Germinal center (tissue), 1 donor: ENCODE results near the gene IQCB1.
A peak's percentile ranks its signal among the peaks of the same experiment; 100 is the strongest.
"Not testable (repeated sequence)": the region's sequence is repeated elsewhere in the genome, so short reads cannot be mapped to it uniquely, and the experiment has no call there.

Source experiments
- DNase-seq: peaks from one replicate; pipeline ENCODE4 v3.0.0; 2012; ENCODE audit warnings: mixed read lengths, low spot score

Gene IQCB1

DNA sequence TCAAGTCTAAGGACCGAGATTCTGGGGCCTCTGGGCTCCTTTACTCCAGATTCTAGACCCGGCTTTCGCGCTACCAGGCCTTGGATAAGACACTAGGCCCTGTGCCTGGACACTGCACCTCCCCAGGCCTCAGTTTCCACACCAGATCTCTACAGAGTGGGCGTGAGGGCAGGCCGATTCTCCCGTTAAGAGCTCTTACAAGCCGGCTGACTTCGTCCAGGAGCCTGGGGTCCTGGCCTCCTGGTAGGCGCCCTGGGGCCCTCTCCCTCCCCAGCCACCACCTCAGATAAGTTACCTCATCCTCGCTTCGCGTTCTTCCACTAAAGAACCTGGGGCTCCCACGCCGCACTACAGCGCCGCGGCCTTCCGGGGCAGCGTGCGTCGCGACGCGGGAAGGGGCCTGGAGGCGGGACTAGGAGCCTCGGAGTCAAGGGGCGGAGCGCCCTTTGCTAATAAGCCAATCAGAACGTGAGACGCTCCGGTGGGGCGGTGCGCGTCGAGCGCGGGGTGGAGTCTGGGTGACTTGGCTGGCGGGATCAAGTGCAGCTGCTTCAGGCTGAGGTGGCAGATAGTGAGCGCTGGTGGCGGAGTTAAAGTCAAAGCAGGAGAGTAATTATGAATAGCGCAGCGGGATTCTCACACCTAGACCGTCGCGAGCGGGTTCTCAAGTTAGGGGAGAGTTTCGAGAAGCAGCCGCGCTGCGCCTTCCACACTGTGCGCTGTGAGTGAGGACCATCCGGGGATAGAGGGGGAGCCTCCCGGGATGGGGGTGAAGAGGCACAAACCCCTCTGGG, at the start of gene IQCB1, which contains the start of gene EAF2:
Gene IQCB1 (minus strand): TSS at position 390 of the 794 bp plus-strand sequence. CDS start 6,100 bp downstream, outside the sequence.
Gene EAF2 (plus strand): TSS at position 539 of the 794 bp plus-strand sequence. CDS start 77 bp downstream, at position 616.
- DNase-seq, result peak; percentile 100

- DNase-seq, result peak; percentile 8
Observed at GRCh38 chr3:121883507-121883906, 48.6 kb upstream of the IQCB1 start.

- DNase-seq, result no peak
Observed at GRCh38 chr3:121878411-121878810, 43.6 kb upstream of the IQCB1 start.

DNA sequence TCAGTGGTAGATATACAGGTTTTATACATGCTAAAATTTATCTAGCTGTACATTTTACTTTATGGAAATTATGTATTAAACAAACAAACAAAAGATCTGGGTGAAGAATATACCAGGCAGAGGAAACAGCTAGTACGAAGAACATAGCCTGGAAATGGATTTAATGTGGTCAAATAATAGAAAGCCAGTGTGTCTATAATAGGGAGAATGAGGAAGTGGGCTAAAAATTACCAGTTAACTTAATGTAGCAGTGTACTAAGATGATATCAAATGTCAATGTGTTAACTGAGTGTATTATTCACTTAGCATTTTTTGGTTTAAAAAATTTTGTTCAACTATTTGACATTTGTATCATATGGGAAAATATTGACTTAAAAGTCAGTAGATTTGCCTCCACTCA, 36.6 kb upstream of the IQCB1 start:
- DNase-seq, result peak; percentile 8

GRCh38 chr3:121870717-121871116, 35.9 kb upstream of the IQCB1 start:
- DNase-seq, result no peak

GRCh38 chr3:121869736-121870135, 34.9 kb upstream of the IQCB1 start:
- DNase-seq, result no peak

DNA sequence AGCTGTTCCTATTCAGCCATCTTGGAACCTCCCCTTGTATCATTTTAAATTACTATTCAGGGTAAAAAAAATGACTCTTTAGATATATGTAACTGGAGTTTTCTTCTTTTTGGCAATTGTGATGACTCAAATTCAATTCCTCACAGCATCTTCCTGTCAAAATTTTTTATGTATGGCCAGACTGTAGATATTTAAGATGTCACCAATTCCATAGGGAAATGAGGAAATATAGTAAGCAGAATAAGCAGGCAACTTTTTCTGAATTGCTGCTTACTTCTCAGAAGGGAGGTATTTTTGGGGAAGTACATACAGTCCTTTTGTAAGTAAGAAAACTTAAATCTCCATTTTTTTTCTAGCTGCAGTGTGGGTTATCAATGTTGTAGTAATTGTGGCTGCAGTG, 28.9 kb upstream of the IQCB1 start:
- DNase-seq, result no peak

- not testable (repeated sequence) for DNase-seq
Observed at GRCh38 chr3:121863247-121863646, 28.4 kb upstream of the IQCB1 start.

DNA sequence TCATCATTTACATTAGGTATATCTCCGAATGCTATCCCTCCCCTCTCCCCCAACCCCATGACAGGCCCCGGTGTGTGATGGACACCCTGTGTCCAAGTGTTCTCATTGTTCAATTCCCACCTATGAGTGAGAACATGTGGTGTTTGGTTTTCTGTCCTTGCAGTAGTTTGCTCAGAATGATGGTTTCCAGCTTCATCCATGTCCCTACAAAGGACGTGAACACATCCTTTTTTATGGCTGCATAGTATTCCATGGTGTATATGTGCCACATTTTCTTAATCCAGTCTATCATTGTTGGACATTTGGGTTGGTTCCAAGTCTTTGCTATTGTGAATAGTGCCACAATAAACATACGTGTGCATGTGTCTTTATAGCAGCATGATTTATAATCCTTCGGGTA, 22.9 kb upstream of the IQCB1 start:
- DNase-seq, result not testable (repeated sequence)

GRCh38 chr3:121855555-121855954, 20.7 kb upstream of the IQCB1 start:
- DNase-seq, result peak; percentile 5

DNA sequence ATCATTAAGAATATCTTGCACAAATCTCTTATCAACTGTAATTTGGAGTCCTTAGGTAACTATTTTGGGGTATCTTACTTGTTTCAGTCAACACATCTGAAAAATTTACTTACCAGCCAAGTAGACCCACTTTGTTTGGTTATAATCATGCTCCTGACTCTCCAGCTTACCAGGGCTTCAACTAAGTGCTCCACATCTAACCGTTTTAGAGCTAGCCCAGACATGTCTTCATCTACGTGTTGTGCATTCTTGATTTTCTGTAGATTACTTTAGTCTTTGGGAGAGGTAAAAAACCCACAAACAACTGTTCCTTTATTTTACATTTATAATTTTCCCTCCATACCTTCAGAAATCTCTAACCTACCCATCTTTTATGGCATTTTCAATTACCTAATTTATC, 17.4 kb upstream of the IQCB1 start:
- DNase-seq, result no peak

GRCh38 chr3:121844892-121845291, 10.0 kb upstream of the IQCB1 start:
- no peak for DNase-seq

GRCh38 chr3:121839962-121840361, 5.1 kb upstream of the IQCB1 start:
- no peak for DNase-seq

DNA sequence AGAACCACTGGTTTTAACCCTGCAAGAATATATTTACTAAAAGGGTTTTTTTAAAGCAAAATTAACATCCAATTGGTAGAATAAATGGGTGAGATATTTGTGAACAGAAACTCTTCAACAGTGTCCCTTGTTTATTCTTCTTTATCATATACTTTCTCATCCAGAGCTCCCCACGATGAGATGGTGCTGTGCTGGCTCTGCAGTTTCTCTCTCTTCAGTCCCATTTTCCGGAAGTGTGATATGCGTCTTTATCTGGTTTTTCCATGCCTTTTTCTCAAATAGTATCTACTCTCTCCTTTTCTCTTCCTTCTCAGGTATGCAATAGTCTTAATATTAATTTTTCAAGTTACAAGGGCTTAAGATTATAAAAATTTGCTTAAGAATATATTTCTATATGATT, 1.6 kb upstream of the IQCB1 start:
- no peak for DNase-seq

GRCh38 chr3:121836064-121836463, 1.2 kb upstream of the IQCB1 start:
- DNase-seq, result peak; percentile 23

DNA sequence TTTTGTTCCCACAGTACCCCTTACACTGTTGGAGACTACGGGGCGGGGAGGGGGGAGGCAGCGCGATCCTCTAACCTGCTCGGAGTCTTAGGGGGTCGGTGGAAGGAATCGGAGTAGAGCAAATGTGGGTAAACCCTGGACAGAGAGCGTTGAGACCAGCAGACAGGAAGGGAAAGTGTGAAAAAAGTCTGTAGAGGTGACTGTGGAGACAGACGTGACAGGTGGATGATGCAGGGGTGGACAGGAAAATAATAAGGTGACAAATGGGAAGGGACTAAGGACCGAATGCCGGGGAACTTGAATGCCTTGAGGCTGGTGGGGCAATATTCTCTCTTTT, 573 bp upstream of the IQCB1 start:
- DNase-seq, result no peak

DNA sequence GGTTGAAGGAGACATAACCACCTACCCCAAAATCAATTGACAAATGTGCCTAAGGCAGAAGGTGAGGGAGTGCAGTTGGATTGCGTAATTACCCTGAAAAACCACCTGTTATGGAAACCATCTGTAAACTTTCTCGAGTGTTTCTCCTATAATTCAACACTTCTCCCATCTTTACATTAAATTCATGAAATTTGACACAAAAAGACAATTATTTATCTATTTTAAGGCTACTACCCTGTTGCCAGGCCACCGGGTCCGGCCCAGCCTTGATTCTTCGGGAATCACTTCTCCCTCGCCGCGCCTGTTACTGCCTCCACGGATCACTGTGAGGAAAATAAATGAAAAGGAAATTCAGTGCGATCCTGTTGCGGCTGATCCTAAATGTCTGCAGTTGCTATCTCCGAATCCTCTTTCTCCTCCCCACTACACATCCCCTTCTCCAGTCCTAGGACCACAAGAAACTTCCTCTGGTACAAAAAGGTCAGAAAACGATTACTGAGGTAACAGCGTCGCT, 646 bp downstream of the IQCB1 start:
- DNase-seq, result peak; percentile 23

GRCh38 chr3:121822973-121823372, 11.9 kb downstream of the IQCB1 start:
- no peak for DNase-seq

GRCh38 chr3:121821421-121822199, 13.2 kb downstream of the IQCB1 start:
- DNase-seq, result no peak

DNA sequence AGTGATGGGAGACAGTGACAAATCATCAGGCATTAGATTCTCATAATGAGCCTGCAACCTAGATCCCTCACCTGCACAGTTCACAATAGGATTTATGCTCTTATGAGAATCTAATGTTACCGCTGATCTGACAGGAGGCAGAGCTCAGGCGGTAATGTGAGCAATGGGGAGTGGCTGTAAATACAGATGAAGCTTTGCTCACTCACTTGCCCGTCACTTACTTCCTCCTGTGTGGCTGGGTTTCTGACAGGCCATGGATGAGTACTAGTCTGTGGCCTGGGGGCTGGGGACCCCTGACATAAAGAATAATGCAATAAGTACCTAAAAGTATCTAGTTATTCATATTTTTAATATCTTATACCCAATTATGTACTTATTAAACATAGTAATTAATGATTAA, 15.6 kb downstream of the IQCB1 start:
- DNase-seq, result no peak

DNA sequence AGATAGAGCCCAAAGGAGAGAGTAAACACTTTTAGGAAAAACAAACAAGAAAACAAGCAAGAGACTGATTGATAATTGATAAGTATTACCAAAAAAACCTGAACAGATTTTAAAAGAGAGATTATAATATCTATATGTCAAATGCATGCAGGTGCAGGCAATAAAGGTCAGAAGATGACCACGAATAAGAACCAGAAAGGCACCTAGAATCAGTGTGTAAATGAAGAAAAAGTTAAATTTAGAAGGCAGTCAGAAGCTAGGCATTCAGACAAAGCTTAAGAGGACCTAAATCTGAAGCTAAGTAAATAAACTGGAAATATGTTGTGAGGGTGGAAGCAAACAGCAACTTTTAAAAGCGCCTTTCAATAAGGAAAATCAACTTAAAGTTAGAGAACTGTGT, 16.3 kb downstream of the IQCB1 start:
- DNase-seq, result no peak

- no peak for DNase-seq
Observed at GRCh38 chr3:121817753-121818152, 17.1 kb downstream of the IQCB1 start.

DNA sequence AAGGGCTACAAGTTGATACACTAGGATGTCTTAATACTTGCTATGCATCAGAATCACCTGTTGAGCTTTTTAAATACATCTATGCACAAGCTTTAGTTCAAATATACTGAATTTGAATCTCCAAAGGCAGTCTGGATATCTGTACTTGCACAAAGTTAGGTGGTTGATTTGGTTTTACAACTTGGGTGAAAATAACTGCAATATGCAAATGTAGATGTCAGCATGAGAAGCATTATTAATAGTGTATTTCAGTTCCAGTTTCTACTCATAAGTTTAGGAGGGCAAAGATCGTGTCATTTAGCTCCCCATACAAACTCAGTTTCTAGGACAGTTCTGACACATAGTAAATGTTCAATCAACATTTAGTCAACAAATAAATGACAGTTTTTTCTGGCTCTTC, 25.6 kb downstream of the IQCB1 start:
- DNase-seq, result peak; percentile 59
